CD1c-positive myeloid dendritic cell (primary cell): Measurements from ENCODE around the gene ALDOB.

ENCODE experiments used
- DNase-seq: peaks from one replicate; pipeline ENCODE4 v3.0.0-alpha.2; 2016; ENCODE audit errors: extremely low spot score

ALDOB gene

GRCh38 chr9:101435601-101436079, at the start of gene ALDOB:
ALDOB (minus strand) TSS chr9:101435774; CDS start chr9:101430887, 4,887 bp downstream.
- DNase-seq: no peak

DNA sequence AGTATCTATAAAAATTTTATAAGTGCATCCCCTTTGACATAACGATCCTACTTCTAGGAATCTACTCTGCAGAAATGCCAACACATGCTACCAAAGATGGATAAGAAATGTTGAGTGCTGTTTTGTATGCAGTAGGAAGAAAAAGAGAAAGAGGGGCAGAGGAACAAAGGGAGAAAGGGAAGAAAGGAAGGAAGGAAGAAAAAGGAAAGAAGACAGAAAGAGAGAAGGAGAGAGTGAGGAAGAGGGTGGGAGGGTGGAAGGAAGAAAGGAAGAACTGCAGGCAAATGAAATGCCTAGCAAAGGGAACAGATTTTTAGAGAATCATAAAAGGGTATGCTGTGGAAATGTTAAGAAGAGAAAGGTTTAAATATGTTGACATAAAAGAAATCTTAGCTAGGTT, 48.5 kb upstream of the ALDOB start:
- DNase-seq: no peak

- no peak for DNase-seq
Measured at GRCh38 chr9:101481261-101481660, 45.7 kb upstream of the ALDOB start.

- DNase-seq: no peak
Measured at GRCh38 chr9:101480386-101480785, 44.8 kb upstream of the ALDOB start.

DNA sequence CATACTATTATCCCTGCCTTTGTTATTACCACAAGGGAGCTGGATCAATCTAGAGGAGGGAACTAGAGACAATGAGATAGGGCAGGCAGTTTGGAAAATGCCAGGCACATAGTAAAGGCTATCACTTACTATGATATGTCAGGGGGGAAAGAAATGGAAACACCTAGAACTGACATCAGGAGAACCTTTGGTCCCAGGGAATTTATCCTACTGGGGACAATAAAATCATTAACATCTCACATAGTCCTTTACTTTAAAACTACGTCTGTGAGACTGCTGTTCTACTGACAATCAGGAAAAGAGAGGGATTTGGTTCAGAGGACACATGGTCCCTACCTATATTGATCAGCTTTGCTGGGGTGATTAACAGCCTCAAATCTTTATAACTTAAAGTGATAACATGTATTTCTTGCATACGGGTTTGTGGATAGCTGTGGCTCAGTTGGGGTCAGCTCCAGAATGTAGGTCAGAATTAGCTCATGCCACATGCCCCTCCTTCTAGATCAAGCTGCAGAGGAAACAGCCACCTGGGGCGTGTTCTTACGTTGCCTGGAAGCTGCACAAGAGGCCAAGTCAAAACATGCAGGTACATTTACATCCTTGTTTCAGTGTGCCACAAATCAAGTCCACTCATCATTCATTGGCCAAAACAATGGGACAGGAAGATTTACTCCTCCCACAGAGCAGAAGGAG, 43.9 kb upstream of the ALDOB start:
- DNase-seq: no peak

DNA sequence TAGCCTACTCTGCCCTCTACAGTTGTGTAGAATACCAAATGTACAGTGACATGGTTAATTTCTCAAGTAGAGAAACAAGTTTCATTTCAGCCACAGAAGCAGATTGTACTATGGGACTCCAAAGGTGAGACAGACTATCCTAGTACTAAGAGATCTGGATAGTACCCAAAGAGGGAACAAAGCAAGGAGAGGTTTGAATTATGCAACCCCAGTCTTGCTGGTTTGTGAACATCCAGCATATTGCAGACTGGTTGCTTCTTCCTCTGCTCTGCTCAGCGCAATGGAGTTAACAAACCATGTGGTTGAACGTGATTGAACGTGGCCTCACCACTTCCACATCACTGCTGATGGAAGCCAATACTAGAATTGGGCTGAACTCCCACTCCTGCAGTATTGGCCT, 43.3 kb upstream of the ALDOB start:
- DNase-seq: no peak

GRCh38 chr9:101478444-101478843, 42.9 kb upstream of the ALDOB start:
- no peak for DNase-seq

GRCh38 chr9:101477736-101478135, 42.2 kb upstream of the ALDOB start:
- DNase-seq: no peak

- DNase-seq: no peak
Measured at GRCh38 chr9:101477214-101477613, 41.6 kb upstream of the ALDOB start.

- no peak for DNase-seq
Measured at GRCh38 chr9:101476576-101477208, 41.1 kb upstream of the ALDOB start.

DNA sequence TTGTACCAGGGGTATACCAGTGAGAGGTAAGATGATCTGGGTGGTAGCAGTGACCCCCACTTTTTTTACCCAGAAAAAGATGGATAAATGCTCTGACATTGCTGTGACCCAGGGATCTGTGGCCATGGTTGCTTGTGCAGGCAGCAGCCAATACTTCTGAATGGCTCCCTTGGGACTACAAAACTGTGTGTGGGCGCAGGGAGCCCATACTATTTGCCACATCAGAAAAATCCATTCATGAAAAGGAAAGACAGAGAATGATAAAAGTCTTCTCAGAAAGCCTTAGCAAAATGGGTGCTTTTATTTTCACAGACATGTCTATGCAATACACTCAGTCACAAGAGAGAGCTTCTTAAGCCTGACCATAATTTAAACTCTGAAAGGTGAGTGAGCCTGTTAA, 37.3 kb upstream of the ALDOB start:
- DNase-seq: no peak

DNA sequence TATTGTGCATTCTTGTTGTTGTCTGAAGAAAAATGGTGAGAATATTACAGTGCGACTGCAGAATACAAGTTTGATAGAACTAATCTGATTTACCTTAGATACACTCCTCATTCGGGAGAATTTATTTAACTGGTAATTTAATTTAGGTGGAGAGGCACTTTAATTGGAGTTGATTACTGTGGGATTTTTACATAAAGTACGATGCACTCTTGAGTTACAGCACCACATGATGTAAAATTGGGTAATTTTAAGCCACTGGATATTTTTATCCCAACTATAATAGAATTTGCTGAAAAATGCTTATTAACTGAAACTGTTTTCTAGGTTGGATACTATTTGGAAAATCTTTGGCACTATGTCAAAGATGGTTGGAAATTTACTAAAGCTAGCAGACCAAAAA, 35.4 kb upstream of the ALDOB start:
- no peak for DNase-seq

DNA sequence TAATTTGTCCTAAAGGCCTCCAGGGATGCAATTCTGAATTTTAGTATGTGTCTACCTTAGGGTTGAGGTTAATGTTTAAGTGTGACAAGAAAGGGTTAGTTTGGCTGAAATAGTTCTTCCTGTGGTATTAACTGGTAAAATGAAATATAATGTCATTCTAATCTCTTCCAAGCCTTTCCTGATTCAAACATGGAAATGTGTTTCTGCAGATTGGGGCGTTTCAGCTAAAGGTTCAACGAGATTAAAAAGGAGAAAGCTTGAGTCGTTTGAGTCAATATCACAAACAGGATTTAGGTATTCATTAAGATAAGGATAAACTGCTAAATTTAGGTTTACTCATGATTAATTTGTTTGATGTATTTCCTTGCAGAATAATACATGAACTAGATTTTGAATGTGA, 34.4 kb upstream of the ALDOB start:
- no peak for DNase-seq

DNA sequence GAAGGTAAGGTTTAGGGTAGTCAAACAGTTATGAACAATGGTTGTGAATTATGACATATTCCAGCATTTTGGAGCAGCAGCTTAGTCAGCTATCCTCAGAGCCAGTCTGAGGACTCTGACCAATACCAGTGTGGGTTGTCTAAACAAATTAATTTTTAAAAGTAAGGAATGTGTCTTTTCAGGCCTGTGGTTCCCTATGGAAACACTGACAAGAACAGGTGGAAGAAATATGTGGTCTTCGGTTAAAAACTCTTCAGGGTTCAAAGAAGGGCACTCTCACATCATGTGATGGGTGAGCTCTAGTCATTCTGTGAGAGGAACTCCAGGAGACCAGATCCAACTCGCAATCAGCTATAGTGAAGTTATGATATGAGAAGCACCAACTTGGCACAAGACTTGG, 33.5 kb upstream of the ALDOB start:
- DNase-seq: no peak

GRCh38 chr9:101468116-101468515, 32.5 kb upstream of the ALDOB start:
- no peak for DNase-seq

DNA sequence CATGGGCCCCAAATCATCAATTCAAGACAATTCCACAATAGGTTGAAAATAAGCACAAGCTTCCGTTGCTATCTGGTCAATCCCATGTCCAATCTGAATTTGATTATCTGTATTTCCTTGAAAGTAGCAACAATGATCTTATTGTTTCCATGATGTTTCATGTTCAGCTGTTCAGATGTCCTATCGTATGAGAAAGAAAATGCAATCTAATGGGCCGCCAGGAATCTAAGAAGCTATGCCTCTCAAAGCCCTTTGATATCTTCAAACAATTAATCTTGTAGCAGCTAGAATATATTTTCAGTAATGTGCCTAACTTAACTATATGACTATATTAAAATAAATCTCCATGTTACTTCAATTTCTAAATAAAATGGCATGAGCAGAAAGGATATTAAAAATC, 32.1 kb upstream of the ALDOB start:
- no peak for DNase-seq

GRCh38 chr9:101466863-101467262, 31.3 kb upstream of the ALDOB start:
- DNase-seq: no peak

- DNase-seq: peak; percentile 28
Measured at GRCh38 chr9:101465326-101465915, 29.8 kb upstream of the ALDOB start.

GRCh38 chr9:101463397-101463796, 27.8 kb upstream of the ALDOB start:
- DNase-seq: no peak

DNA sequence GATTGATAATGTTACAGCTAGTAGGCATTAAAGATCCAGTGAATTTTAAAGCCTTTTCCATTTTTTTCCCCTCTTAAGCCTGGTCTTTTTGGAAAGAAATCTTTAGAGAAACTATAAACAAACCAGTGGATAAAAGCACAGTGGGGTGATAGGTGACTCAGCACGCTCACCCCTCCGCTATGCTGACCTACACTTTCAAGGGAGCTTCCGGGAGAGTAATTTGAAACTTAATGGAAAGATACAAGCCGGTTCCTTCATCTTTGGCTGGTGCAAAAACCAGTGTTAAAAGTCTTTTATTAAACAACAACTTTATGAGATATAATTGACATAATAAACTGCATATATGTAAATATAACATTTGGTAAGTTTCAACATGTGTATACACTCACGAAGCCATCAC, 27.0 kb upstream of the ALDOB start:
- no peak for DNase-seq

DNA sequence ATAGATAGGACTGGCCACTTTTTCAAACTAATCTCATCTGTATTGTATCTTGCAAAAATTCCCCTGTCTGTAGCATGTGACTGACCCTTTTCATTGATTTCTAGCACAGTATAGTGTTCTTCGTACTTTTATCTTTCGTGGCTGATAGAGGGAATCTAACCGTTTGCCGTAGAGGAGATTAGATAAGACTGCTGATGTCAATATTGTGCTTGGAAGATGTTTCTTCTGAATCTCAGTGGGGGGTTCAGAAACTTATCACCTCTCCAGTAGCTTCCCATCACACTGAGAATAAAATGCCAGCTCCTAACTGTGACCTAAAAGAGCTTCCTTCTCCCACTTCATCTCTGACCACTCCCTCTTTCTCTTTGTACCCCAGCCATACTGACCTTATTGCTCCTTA, 25.4 kb upstream of the ALDOB start:
- DNase-seq: no peak

DNA sequence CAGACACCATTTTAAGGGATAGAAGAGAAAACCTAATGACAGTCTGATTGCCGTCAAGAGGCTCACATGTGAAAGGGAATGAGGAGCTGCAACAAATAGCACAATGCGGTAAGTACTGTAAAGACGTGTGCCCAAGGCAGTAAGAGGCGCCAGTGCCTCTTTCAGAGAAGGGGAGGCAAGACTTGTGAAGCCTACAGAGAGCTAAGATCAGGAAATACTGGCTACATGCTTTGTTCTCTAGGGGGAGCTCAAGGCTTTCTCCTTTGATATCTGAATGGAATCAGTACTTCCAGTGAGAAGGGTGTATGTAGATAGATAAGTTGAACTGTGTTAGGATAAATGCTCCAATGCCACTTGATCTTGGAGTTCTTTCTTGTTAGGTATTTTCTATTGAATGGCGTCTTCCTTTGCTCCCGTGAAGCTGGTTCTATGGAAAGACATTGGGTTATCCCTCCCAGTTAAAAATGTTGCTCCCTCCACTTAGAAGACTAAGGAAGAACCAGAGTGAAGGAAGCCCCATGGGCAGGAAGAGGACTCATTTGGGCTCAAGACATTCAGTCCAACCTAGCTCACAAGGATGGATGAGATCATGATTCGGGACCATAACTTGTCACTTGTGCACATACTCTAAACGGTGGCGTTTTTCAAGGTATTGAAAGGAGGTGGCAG, 23.5 kb upstream of the ALDOB start:
- DNase-seq: peak; percentile 55

DNA sequence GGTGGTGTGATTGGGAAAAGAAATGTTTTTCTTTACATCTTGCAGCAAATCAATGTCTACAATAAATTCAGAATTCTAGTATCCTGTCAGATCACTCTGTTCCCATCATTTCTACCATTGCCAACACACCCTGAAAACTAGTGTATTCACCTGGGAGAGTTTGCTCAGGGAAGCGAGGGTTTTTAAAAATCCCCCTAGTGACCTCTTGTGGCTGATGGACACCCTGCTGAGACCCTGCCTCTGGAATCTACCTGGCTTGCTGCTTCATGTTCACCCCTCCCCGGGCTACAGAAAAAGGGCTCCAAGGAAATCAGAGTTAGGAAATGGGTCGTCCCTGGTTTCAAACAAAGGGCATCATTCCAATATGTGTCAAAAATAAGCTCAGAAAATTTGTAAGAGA, 21.4 kb upstream of the ALDOB start:
- DNase-seq: no peak
